ENCODE data around the gene ECPAS. TPM values are rescaled to one million over a fixed set of nuclear protein-coding genes. Genes with fewer than 3 reads are reported as not detected.
A peak's percentile ranks its signal among the peaks of the same experiment; 100 is the strongest.
"Not testable (repeated sequence)": the region's sequence is repeated elsewhere in the genome, so short reads cannot be mapped to it uniquely, and the experiment has no call there.

ECPAS gene
- total RNA-seq, 1 donor from 2014 or later = 162 TPM

GRCh38 chr9:111514967-111515366 is 30.8 kb upstream of the ECPAS start:
- no peak overlapping the region for H3K9ac ChIP-seq (ENCODE audit: low read depth in 1 of 3, low read length in 3 of 3)

GRCh38 chr9:111511581-111511980 is 27.4 kb upstream of the ECPAS start:
- H3K36me3 ChIP-seq (ENCODE audit: control insufficient read depth in 3 of 3, insufficient read depth in 3 of 3, low read length in 3 of 3); H3K27me3 ChIP-seq (ENCODE audit: control insufficient read depth in 3 of 3, insufficient read depth in 3 of 3, low read length in 3 of 3); H3K9ac ChIP-seq (ENCODE audit: low read depth in 1 of 3, low read length in 3 of 3); H3K4me3 ChIP-seq (ENCODE audit: low read length in 3 of 3); H3K9me3 ChIP-seq (ENCODE audit: control insufficient read depth in 3 of 3, low read length in 3 of 3); H3K27ac ChIP-seq (ENCODE audit: low read depth, low read length); H3K4me1 ChIP-seq (ENCODE audit: control insufficient read depth in 3 of 3, insufficient read depth in 3 of 3, low read length in 3 of 3): not testable (repeated sequence)

More at GRCh38 chr9:111514967-111515366, 30.8 kb upstream of the ECPAS start:
- Histone ChIP-seq H3K4me3 (ENCODE audit: low read length in 3 of 3) (no peak overlapping the region), H3K36me3 (ENCODE audit: control insufficient read depth in 3 of 3, insufficient read depth in 3 of 3, low read length in 3 of 3) (no peaks in the 10 kb centered on the region), H3K9me3 (ENCODE audit: control insufficient read depth in 3 of 3, low read length in 3 of 3) (no peaks in the 10 kb centered on the region), H3K27ac (ENCODE audit: low read depth, low read length) (no peak overlapping the region), H3K4me1 (ENCODE audit: control insufficient read depth in 3 of 3, insufficient read depth in 3 of 3, low read length in 3 of 3) (no peaks in the 10 kb centered on the region), H3K27me3 (ENCODE audit: control insufficient read depth in 3 of 3, insufficient read depth in 3 of 3, low read length in 3 of 3) (no peaks in the 10 kb centered on the region)

- H3K27ac ChIP-seq (ENCODE audit: low read depth, low read length) = no peak overlapping the region
- no peaks in the 10 kb centered on the region for H3K9me3 ChIP-seq (ENCODE audit: control insufficient read depth in 3 of 3, low read length in 3 of 3)
- no peak overlapping the region for H3K4me3 ChIP-seq (ENCODE audit: low read length in 3 of 3)
- H3K9ac ChIP-seq (ENCODE audit: low read depth in 1 of 3, low read length in 3 of 3) = no peak overlapping the region
- no peaks in the 10 kb centered on the region for H3K36me3 ChIP-seq (ENCODE audit: control insufficient read depth in 3 of 3, insufficient read depth in 3 of 3, low read length in 3 of 3)
- H3K4me1 ChIP-seq (ENCODE audit: control insufficient read depth in 3 of 3, insufficient read depth in 3 of 3, low read length in 3 of 3) = no peaks in the 10 kb centered on the region
- no peaks in the 10 kb centered on the region for H3K27me3 ChIP-seq (ENCODE audit: control insufficient read depth in 3 of 3, insufficient read depth in 3 of 3, low read length in 3 of 3)
Observed at GRCh38 chr9:111502506-111502905, 18.3 kb upstream of the ECPAS start.

- Histone ChIP-seq H3K36me3 (ENCODE audit: control insufficient read depth in 3 of 3, insufficient read depth in 3 of 3, low read length in 3 of 3) (no peaks in the 10 kb centered on the region), H3K4me1 (ENCODE audit: control insufficient read depth in 3 of 3, insufficient read depth in 3 of 3, low read length in 3 of 3) (no peaks in the 10 kb centered on the region), H3K27ac (ENCODE audit: low read depth, low read length) (no peak overlapping the region), H3K4me3 (ENCODE audit: low read length in 3 of 3) (no peak overlapping the region), H3K27me3 (ENCODE audit: control insufficient read depth in 3 of 3, insufficient read depth in 3 of 3, low read length in 3 of 3) (no peaks in the 10 kb centered on the region), H3K9ac (ENCODE audit: low read depth in 1 of 3, low read length in 3 of 3) (no peak overlapping the region), H3K9me3 (ENCODE audit: control insufficient read depth in 3 of 3, low read length in 3 of 3) (no peaks in the 10 kb centered on the region)
Observed at GRCh38 chr9:111501648-111502047, 17.5 kb upstream of the ECPAS start.

GRCh38 chr9:111501005-111501562 is 16.9 kb upstream of the ECPAS start:
- no peaks in the 10 kb centered on the region for H3K27me3 ChIP-seq (ENCODE audit: control insufficient read depth in 3 of 3, insufficient read depth in 3 of 3, low read length in 3 of 3)
- no peak overlapping the region for H3K27ac ChIP-seq (ENCODE audit: low read depth, low read length)
- no peaks in the 10 kb centered on the region for H3K4me1 ChIP-seq (ENCODE audit: control insufficient read depth in 3 of 3, insufficient read depth in 3 of 3, low read length in 3 of 3)
- no peak overlapping the region for H3K9ac ChIP-seq (ENCODE audit: low read depth in 1 of 3, low read length in 3 of 3)
- H3K36me3 ChIP-seq (ENCODE audit: control insufficient read depth in 3 of 3, insufficient read depth in 3 of 3, low read length in 3 of 3) = no peaks in the 10 kb centered on the region
- H3K4me3 ChIP-seq (ENCODE audit: low read length in 3 of 3) = no peak overlapping the region
- no peaks in the 10 kb centered on the region for H3K9me3 ChIP-seq (ENCODE audit: control insufficient read depth in 3 of 3, low read length in 3 of 3)

- H3K27me3 ChIP-seq (ENCODE audit: control insufficient read depth in 3 of 3, insufficient read depth in 3 of 3, low read length in 3 of 3); H3K4me3 ChIP-seq (ENCODE audit: low read length in 3 of 3); H3K36me3 ChIP-seq (ENCODE audit: control insufficient read depth in 3 of 3, insufficient read depth in 3 of 3, low read length in 3 of 3); H3K9me3 ChIP-seq (ENCODE audit: control insufficient read depth in 3 of 3, low read length in 3 of 3); H3K9ac ChIP-seq (ENCODE audit: low read depth in 1 of 3, low read length in 3 of 3); H3K4me1 ChIP-seq (ENCODE audit: control insufficient read depth in 3 of 3, insufficient read depth in 3 of 3, low read length in 3 of 3); H3K27ac ChIP-seq (ENCODE audit: low read depth, low read length): not testable (repeated sequence)
Observed at GRCh38 chr9:111497196-111497595, 13.0 kb upstream of the ECPAS start.

GRCh38 chr9:111484572-111484894 is 350 bp upstream of the ECPAS start:
- H3K27ac ChIP-seq (ENCODE audit: low read depth, low read length) = peak overlapping the region; percentile 98
- H3K4me1 ChIP-seq (ENCODE audit: control insufficient read depth in 3 of 3, insufficient read depth in 3 of 3, low read length in 3 of 3) = peaks cover 12 to 19% (median 13%) of the 10 kb centered on the region in 3 donors
- no peaks in the 10 kb centered on the region for H3K27me3 ChIP-seq (ENCODE audit: control insufficient read depth in 3 of 3, insufficient read depth in 3 of 3, low read length in 3 of 3)
- H3K4me3 ChIP-seq (ENCODE audit: low read length in 3 of 3) = peak overlapping the region; percentile 79 to 86 (median 83)
- peak overlapping the region; percentile 91 to 93 (median 93) for H3K9ac ChIP-seq (ENCODE audit: low read depth in 1 of 3, low read length in 3 of 3)
- no peaks in the 10 kb centered on the region for H3K9me3 ChIP-seq (ENCODE audit: control insufficient read depth in 3 of 3, low read length in 3 of 3)
- no peaks in the 10 kb centered on the region for H3K36me3 ChIP-seq (ENCODE audit: control insufficient read depth in 3 of 3, insufficient read depth in 3 of 3, low read length in 3 of 3)

- H3K4me3 ChIP-seq (ENCODE audit: low read length in 3 of 3) = peak overlapping the region in 2 of 3 donors; percentile 79 to 98
- H3K27me3 ChIP-seq (ENCODE audit: control insufficient read depth in 3 of 3, insufficient read depth in 3 of 3, low read length in 3 of 3) = no peaks in the 10 kb centered on the region
- peaks cover 15 to 26% (median 19%) of the 10 kb centered on the region in 3 donors for H3K4me1 ChIP-seq (ENCODE audit: control insufficient read depth in 3 of 3, insufficient read depth in 3 of 3, low read length in 3 of 3)
- H3K27ac ChIP-seq (ENCODE audit: low read depth, low read length) = peak overlapping the region; percentile 98
- peak overlapping the region in 1 of 3 donors; percentile 98 for H3K9ac ChIP-seq (ENCODE audit: low read depth in 1 of 3, low read length in 3 of 3)
- H3K9me3 ChIP-seq (ENCODE audit: control insufficient read depth in 3 of 3, low read length in 3 of 3) = no peaks in the 10 kb centered on the region
- H3K36me3 ChIP-seq (ENCODE audit: control insufficient read depth in 3 of 3, insufficient read depth in 3 of 3, low read length in 3 of 3) = no peaks in the 10 kb centered on the region
Observed at GRCh38 chr9:111483439-111483857, 735 bp downstream of the ECPAS start.

- Histone ChIP-seq H3K4me3 (ENCODE audit: low read length in 3 of 3) (peak overlapping the region; percentile 93 to 98 (median 96)), H3K27ac (ENCODE audit: low read depth, low read length) (peak overlapping the region; percentile 98), H3K36me3 (ENCODE audit: control insufficient read depth in 3 of 3, insufficient read depth in 3 of 3, low read length in 3 of 3) (no peaks in the 10 kb centered on the region), H3K9ac (ENCODE audit: low read depth in 1 of 3, low read length in 3 of 3) (peak overlapping the region; percentile 90 to 98 (median 98)), H3K9me3 (ENCODE audit: control insufficient read depth in 3 of 3, low read length in 3 of 3) (no peaks in the 10 kb centered on the region), H3K27me3 (ENCODE audit: control insufficient read depth in 3 of 3, insufficient read depth in 3 of 3, low read length in 3 of 3) (no peaks in the 10 kb centered on the region), H3K4me1 (ENCODE audit: control insufficient read depth in 3 of 3, insufficient read depth in 3 of 3, low read length in 3 of 3) (peaks cover 15 to 30% (median 19%) of the 10 kb centered on the region in 3 donors)
Observed at GRCh38 chr9:111482694-111483438, 1.3 kb downstream of the ECPAS start.

GRCh38 chr9:111481885-111482636 is 2.1 kb downstream of the ECPAS start:
- H3K27ac ChIP-seq (ENCODE audit: low read depth, low read length) = peak overlapping the region; percentile 98
- peaks cover 15 to 38% (median 19%) of the 10 kb centered on the region in 3 donors for H3K4me1 ChIP-seq (ENCODE audit: control insufficient read depth in 3 of 3, insufficient read depth in 3 of 3, low read length in 3 of 3)
- peak overlapping the region; percentile 90 to 98 (median 98) for H3K9ac ChIP-seq (ENCODE audit: low read depth in 1 of 3, low read length in 3 of 3)
- no peaks in the 10 kb centered on the region for H3K36me3 ChIP-seq (ENCODE audit: control insufficient read depth in 3 of 3, insufficient read depth in 3 of 3, low read length in 3 of 3)
- no peaks in the 10 kb centered on the region for H3K27me3 ChIP-seq (ENCODE audit: control insufficient read depth in 3 of 3, insufficient read depth in 3 of 3, low read length in 3 of 3)
- peak overlapping the region; percentile 93 to 98 (median 96) for H3K4me3 ChIP-seq (ENCODE audit: low read length in 3 of 3)
- no peaks in the 10 kb centered on the region for H3K9me3 ChIP-seq (ENCODE audit: control insufficient read depth in 3 of 3, low read length in 3 of 3)
